EH (cell line): ENCODE data around the gene VAMP8.
"Not testable (repeated sequence)": the region's sequence is repeated elsewhere in the genome, so short reads cannot be mapped to it uniquely, and the experiment has no call there.

Source experiments
- DNase-seq: peaks from one replicate; pipeline ENCODE4 v3.0.0-alpha.2; 2015; ENCODE audit warnings: low read depth

VAMP8 gene

GRCh38 chr2:85579266-85579935, 2.0 kb downstream of the VAMP8 start:
- DNase-seq, result no peak

DNA sequence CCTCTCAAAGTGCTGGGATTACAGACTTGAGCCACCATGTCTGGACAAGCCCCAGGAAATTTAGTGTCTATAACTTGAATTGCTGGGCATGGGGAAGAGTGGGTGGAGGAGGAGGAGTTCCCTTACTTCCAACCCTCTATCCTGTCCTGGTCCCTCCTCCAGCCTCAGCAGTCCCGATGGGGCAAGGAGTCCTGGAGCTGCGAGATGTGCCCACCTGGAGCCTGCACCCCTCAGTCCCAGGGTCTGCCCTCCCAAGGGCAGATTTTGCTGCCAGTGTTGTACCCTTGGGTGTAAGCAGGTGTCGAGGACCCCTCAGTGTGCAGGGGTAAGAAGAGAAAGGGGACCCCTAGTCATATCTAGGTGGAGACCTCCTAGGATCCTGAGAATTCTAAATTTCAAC, 2.8 kb downstream of the VAMP8 start:
- no peak for DNase-seq

- DNase-seq, result no peak
These were observed 5.1 kb downstream of the VAMP8 start for GRCh38 chr2:85582492-85582891.

DNA sequence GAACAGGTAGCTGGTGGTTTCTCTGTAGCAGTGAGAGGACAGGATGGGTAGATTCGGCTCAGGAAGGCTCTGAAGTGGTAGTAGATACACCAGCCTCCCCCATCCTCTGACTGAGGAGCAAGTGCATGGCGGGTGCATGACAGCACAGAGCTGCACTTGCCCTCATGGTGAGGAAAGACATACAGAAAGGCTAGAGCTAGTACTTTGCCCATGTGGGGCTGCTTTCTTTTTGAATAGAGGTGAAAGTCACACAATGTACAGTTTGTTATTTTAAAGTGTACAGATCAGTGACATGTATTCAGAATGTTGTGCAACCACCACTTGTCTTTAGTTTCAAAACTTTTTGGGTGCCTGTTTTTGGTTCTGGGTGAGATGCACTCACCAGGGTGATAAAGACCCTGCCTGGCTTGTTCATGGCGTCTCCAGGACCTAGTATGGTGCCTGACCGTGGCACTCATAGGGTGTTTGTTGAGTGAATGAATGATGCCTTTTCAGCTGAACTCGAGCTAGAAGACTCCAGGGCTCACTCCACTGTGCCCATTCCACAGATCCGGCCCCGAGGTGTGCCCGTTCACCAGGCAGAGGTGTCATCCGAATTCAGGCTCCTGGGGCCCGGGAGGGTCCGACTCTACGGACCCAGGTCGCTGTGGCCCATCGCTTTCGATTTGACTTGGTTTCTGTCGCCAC, 6.4 kb downstream of the VAMP8 start:
- DNase-seq, result no peak

DNA sequence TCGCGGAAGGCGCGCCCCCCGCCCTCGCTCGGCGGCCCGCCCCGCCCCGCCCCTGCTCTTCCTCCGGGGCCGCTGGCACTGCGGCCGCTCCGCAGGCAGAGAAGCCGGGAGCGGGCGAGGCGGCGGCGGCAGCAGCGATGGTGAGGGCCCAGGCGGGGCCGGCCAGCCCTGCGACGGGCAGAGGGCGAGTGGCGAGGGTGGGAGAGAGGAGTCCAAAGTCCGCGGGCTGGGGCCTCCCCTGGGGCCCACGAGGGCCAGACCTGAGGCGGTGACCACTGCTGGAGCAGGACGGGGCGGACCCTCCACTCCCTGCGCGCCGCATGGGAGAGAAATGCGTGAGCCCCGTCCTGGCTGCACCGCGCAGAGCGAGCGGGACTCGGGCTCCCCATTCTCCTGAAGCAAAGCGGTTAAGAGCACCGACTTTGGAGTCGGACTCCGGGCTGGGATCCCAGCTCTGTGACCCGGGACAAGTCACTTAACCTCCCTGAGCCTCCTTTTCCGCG, 7.0 kb downstream of the VAMP8 start, which contains the start of gene VAMP5:
TSS of gene VAMP5 (plus strand) at position 78 of the 503 bp plus-strand sequence. CDS start at position 138, 60 bp downstream.
- DNase-seq, result peak; percentile 57

GRCh38 chr2:85584857-85585780, 7.7 kb downstream of the VAMP8 start:
- DNase-seq, result peak; percentile 84

DNA sequence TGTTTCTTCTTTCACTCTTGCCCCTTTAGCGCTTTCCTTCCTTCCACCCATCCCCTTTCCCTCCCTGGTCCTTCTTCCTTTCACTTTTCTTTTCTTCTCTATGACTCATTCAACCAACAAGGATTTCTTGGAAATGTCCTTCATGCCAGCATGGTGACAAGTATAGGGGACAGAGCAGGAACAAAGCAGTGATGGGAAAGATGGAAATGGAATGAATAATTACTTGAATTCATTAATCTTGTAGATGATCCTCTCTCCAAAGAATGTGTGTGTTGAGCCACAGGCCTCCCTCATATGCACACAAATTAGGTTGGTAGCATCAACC, 8.4 kb downstream of the VAMP8 start:
- peak; percentile 88 for DNase-seq

GRCh38 chr2:85588236-85588635, 10.8 kb downstream of the VAMP8 start:
- DNase-seq, result no peak

DNA sequence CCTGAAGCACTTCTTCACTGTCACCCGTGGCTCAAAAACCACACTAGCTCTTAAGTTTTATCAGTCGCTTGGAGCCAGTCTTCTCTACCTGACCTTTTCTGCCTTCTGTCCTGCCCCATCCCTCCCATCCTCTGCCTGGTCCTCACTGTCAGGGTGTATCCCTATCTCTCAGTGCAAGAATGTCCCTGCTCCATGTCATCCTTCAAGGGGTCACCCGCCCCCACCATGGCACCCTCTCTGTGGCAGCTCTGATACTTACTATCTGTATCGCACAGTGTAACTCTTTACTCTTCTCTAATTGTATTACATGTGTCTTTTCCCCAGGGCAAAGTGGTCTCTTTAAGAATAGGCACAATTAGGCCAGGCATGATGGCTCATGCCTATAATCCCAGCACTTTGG, 11.3 kb downstream of the VAMP8 start:
- DNase-seq, result no peak

- no peak for DNase-seq
These were observed 11.8 kb downstream of the VAMP8 start for GRCh38 chr2:85589181-85589580.

DNA sequence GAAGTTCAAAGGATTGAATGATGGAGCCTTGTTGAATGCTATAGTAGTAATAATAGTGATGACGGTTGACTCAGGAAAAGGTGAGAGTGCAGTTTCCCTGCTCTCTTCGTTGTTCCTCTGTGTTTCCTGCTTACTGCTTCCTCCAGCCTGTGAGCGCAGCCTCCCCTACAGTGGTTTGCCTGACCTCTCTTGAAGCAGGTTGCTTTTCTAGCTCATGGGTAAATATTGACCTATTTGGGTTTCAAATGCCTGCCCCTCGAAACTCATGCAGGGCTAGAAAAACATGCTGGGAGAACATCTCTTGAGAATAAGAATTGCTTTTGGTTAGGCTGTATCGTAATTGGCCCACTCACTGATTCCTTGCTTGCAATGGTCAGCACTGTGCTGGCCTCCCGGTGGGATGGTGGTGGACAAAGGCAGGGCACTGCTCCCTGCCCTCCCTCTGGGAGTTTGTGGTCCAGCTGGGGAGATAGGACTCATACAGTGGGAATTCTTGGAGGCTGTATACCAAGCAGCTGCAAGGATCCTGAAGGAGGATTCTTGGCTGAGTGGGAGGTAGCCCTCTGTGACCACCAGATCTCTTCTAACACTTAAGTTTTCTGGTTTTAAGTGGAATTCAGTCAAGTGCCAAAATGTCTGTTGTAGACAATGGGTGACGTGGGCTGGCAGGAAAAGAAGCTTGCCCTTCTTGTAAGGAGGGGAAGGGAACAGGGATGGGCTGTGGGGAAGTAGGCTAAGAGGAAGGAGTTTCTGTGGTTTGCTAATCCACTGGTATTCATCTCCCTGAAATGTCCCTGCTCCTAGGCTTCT, 12.8 kb downstream of the VAMP8 start:
- peak; percentile 95 for DNase-seq

GRCh38 chr2:85590950-85591349, 13.6 kb downstream of the VAMP8 start:
- no peak for DNase-seq

DNA sequence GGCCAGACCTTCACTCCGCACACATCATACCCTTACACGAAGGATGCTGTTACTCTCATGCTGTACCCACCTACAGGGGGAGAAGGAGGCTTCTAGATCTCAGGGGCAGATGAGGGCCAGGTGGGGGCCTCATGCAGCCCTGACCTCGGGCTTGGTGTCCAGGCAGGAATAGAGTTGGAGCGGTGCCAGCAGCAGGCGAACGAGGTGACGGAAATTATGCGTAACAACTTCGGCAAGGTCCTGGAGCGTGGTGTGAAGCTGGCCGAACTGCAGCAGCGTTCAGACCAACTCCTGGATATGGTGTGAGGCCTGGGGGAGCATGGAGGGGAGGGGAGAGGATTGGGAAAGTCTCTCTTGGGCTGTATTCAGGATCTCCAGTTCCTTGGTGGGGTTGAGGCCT, 14.2 kb downstream of the VAMP8 start:
- no peak for DNase-seq

GRCh38 chr2:85592299-85592698, 14.9 kb downstream of the VAMP8 start:
- DNase-seq, result not testable (repeated sequence)

GRCh38 chr2:85593023-85593422, 15.6 kb downstream of the VAMP8 start:
- no peak for DNase-seq

GRCh38 chr2:85594715-85595300, 17.4 kb downstream of the VAMP8 start:
- no peak for DNase-seq

DNA sequence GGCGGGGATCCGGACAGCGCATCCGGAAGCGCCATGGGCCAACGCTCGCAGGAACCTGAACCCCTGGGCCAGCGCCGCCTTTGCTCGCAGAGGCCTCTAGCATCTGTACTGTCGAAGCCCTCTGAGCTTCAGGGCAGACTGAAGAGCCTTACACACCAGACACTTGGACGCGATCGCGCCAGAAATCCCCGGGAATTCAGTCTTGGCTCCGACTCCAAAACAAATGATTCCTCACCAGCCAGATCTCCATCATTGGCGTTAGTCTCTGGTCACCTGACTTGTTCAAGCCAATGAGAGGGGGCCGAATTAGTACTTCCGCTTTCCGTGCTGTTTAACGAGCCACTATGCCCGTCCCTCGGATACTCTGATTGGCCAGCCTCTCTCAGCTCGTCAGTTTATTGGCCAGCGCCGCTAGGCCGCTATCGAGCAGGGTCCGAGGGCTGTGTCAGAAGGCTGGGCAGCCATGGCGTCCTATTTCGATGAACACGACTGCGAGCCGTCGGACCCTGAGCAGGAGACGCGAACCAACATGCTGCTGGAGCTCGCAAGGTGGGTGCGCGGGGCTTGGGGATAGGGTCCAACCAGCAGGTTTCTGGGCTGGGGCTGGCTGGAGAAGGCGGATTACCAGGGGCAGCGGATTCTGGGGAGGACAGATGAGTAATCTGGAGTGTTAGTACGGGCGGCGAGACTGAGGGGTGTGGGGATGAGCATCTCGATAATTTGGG, 18.1 kb downstream of the VAMP8 start, which contains the start of gene RNF181:
TSS of gene RNF181 (plus strand) at position 445 of the 725 bp plus-strand sequence. CDS start at position 464, 19 bp downstream.
- peak; percentile 99 for DNase-seq

DNA sequence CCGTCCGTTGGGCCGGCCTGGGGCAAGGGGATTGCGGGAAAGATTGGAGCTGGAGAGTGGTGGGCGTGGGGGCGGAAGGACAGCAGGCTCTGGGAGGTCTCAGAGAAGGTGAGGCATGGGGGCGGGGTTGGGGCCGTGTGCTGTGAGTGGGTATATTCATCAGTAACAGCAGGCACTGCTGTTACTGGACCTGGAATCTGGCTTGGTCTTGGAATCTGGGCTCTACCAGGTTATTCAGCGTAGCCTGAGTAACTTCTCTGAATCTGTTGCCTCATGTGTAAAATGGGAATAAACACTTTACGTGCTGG, 18.6 kb downstream of the VAMP8 start:
- no peak for DNase-seq

DNA sequence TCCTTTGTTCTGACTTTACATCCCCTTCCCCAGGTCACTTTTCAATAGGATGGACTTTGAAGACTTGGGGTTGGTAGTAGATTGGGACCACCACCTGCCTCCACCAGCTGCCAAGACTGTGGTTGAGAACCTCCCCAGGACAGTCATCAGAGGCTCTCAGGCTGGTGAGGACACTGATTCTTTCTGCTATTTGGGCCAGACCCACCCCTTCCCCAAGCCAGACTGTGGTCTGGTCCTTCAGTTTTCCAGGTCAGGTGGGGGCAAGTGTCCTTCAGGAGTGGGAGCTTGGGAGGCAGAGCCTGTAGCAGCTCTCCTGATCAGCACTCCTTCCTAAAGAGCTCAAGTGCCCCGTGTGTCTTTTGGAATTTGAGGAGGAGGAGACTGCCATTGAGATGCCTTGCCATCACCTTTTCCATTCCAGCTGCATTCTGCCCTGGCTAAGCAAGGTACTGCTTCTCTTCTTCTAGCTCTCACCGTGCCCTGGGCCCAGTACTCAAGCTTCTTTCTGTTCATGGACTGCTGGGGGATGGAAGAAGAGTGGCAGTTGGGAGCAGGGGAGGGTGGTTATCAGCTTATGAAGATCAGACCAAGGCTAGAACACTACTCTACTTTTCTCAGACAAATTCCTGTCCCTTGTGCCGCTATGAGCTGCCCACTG, 19.2 kb downstream of the VAMP8 start:
- DNase-seq, result no peak

DNA sequence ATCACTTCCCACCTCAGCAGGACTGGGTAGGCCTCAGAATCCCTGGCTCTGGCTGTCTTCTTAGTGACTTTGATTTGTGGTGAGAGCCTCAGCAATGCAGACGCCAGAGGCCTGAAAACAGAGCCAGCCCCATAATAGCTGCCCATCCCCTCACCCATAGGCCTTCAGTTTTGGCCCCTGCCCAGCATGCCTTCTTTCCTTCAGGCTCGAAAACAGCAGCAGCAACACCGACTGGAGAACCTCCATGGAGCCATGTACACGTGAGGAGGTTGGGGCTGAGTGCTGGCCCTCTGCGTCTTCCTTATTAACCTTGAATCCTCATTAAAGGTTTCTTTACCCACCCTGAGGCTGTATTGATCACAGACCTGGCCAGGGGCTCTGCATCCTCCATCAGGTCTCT, 19.9 kb downstream of the VAMP8 start:
- no peak for DNase-seq
